ENCODE results near the gene DUSP10. TPM values are rescaled to one million over a fixed set of nuclear protein-coding genes. Genes with fewer than 3 reads are reported as not detected.

The DUSP10 gene
- total RNA-seq, 1 donor from 2014 or later, result 10.2 TPM

DNA sequence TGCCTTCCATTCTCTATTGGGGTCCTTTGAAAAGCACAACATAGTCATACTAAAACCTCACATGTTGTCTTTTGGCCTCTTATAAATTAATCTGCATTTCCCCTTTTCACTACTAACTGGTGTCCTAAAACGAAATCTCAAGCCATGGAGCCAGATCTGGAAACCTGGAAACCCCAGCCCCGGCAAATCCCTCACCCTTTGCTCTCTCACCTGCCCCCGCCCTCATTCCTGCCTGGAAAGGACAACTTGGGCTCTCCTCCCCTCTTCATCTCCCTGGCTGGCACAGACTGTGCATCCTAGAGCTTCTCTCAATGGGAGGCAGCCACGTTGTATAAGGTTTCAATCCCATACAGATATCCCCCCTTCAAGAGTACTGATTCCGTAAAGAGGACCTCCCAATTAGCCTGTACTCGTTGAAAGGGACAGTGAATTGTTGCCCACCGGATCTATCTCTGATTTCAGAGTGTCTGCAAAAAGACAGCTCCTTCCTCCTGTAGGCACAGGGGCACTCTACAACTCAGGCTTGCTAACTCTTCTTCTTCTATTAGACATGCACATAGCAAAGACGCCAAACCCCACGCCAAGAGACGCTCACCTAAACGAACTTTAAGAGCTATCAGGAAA is 1.4 kb downstream of the DUSP10 start:
- no peaks in the 10 kb centered on the region for H3K9me3 Mint-ChIP-seq (ENCODE audit: low read depth)
- peaks cover 16% of the 10 kb centered on the region for H3K4me1 Mint-ChIP-seq (ENCODE audit: low read depth)
- TF ChIP-seq, protein P1, sequence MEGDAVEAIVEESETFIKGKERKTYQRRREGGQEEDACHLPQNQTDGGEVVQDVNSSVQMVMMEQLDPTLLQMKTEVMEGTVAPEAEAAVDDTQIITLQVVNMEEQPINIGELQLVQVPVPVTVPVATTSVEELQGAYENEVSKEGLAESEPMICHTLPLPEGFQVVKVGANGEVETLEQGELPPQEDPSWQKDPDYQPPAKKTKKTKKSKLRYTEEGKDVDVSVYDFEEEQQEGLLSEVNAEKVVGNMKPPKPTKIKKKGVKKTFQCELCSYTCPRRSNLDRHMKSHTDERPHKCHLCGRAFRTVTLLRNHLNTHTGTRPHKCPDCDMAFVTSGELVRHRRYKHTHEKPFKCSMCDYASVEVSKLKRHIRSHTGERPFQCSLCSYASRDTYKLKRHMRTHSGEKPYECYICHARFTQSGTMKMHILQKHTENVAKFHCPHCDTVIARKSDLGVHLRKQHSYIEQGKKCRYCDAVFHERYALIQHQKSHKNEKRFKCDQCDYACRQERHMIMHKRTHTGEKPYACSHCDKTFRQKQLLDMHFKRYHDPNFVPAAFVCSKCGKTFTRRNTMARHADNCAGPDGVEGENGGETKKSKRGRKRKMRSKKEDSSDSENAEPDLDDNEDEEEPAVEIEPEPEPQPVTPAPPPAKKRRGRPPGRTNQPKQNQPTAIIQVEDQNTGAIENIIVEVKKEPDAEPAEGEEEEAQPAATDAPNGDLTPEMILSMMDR (IDR thresholded peaks at IDR 0.05; ENCODE audit: unreplicated experiment), result no peak
- no peak overlapping the region for H3K27ac Mint-ChIP-seq
- DNase-seq (ENCODE audit: low spot score, unreplicated experiment), result no peak
- no peaks in the 10 kb centered on the region for H3K27me3 Mint-ChIP-seq
- H3K36me3 Mint-ChIP-seq (ENCODE audit: insufficient read depth), result peaks cover 28% of the 10 kb centered on the region
- no peak overlapping the region for H3K4me3 Mint-ChIP-seq (ENCODE audit: low read depth)

DNA sequence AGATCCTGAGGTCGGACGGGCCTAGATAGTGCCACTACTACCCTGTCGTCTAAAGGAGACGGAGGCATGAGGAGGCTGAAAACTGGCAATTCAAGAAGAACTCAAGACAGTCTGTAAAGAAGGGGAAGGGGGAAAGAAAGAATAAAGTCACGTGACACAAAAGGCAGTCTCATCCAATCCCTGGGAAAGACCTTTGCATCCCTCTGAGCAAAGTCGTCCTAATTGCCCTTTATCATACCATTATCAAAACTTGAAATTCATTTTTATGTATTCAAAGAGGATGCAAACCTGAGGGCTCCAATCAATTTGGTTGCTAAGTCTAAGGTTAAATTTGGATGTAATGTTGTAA is 2.2 kb downstream of the DUSP10 start:
- Mint-ChIP-seq H3K9me3 (ENCODE audit: low read depth) (no peaks in the 10 kb centered on the region), H3K4me1 (ENCODE audit: low read depth) (peaks cover 16% of the 10 kb centered on the region), H3K27me3 (no peaks in the 10 kb centered on the region), H3K4me3 (ENCODE audit: low read depth) (peak overlapping the region; percentile 38), H3K27ac (no peak overlapping the region), H3K36me3 (ENCODE audit: insufficient read depth) (peaks cover 28% of the 10 kb centered on the region)
- TF ChIP-seq, protein P1 (IDR thresholded peaks at IDR 0.05; ENCODE audit: unreplicated experiment), result no peak
- DNase-seq (ENCODE audit: low spot score, unreplicated experiment), result no peak

DNA sequence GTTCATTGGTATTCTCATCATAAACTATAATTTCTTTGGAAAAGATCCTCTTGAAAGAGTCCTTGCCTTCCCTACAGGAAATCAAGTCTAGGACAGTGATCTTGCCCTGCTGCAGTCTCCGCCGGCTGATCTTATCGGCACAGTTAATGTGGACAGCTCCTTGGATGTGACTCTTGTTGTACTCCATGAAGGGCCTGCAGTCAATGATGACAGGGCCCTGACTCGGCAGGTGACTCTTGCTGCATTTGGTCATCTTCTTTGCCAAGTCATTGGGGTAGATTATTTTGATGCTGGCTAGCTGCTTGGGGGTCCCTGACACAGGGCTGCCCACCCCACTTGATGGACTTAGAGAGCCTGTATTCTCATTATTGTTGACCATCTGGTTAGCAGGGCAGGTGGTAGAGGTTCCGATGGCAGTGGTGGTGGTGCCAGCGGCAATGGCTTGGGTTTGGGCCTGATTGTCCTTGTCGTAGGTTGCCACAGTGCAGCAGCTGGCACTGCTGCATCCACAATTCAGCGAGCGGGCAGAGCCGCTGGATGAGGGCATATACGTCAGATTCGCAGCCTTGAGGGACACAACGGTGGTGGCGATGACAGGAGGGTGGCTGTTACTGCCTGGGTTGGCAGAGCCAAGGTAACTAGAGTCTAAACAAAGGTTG is 2.7 kb downstream of the DUSP10 start:
- H3K9me3 Mint-ChIP-seq (ENCODE audit: low read depth), result no peaks in the 10 kb centered on the region
- peak overlapping the region; percentile 38 for H3K4me3 Mint-ChIP-seq (ENCODE audit: low read depth)
- TF ChIP-seq, protein P1 (IDR thresholded peaks at IDR 0.05; ENCODE audit: unreplicated experiment), result no peak
- DNase-seq (ENCODE audit: low spot score, unreplicated experiment), result no peak
- H3K27me3 Mint-ChIP-seq, result no peaks in the 10 kb centered on the region
- no peak overlapping the region for H3K27ac Mint-ChIP-seq
- peaks cover 15% of the 10 kb centered on the region for H3K4me1 Mint-ChIP-seq (ENCODE audit: low read depth)
- H3K36me3 Mint-ChIP-seq (ENCODE audit: insufficient read depth), result peaks cover 28% of the 10 kb centered on the region

DNA sequence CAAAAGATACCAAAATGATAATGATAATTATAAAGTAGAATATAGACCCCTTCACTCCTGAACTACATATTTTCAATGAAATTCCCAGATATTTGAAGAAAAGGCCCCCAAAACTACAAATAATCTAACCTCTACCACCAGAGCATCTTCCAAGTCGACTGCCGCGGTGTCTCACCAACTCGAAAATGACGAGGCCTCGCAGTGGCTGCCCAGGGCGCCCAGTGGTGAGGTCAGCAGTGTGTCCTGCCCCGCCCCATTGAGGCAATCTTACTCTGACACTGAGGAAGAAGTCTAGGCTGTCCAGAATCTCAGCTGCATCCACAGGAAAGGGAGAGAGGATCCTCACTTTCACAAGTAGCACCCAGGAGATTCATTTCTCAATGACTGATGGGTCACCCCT is 5.2 kb downstream of the DUSP10 start:
- TF ChIP-seq, protein P1 (IDR thresholded peaks at IDR 0.05; ENCODE audit: unreplicated experiment), result no peak
- Mint-ChIP-seq H3K4me1 (ENCODE audit: low read depth) (peaks cover 11% of the 10 kb centered on the region), H3K9me3 (ENCODE audit: low read depth) (no peaks in the 10 kb centered on the region), H3K36me3 (ENCODE audit: insufficient read depth) (peaks cover 28% of the 10 kb centered on the region), H3K4me3 (ENCODE audit: low read depth) (no peak overlapping the region), H3K27ac (no peak overlapping the region), H3K27me3 (no peaks in the 10 kb centered on the region)
- DNase-seq (ENCODE audit: low spot score, unreplicated experiment), result no peak

DNA sequence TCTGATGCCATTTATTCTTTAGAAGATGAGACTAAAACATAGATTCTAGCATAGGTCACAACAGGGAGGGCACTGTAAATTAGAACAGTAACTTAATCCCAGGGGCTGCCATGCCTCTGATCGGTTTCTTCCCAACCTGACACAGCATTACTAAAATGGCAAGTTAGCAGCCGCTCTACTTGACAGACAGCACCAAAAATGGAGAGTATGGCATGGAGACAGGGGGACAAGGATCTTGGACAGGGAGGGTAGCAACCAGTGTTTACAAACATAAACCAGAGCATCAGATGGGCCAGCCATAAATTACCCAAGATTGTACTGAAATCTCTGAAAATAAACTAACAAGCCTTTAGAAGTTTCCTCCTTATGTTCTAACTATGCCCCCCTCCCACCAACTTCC is 5.9 kb downstream of the DUSP10 start:
- H3K9me3 Mint-ChIP-seq (ENCODE audit: low read depth), result no peaks in the 10 kb centered on the region
- H3K27ac Mint-ChIP-seq, result peak overlapping the region; percentile 41
- TF ChIP-seq, protein P1 (IDR thresholded peaks at IDR 0.05; ENCODE audit: unreplicated experiment), result no peak
- no peaks in the 10 kb centered on the region for H3K27me3 Mint-ChIP-seq
- H3K4me1 Mint-ChIP-seq (ENCODE audit: low read depth), result peaks cover 11% of the 10 kb centered on the region
- DNase-seq (ENCODE audit: low spot score, unreplicated experiment), result no peak
- peaks cover 28% of the 10 kb centered on the region for H3K36me3 Mint-ChIP-seq (ENCODE audit: insufficient read depth)
- H3K4me3 Mint-ChIP-seq (ENCODE audit: low read depth), result no peak overlapping the region

All from progenitor cell of endocrine pancreas (in vitro differentiated cells).